Adrenal gland (tissue), 5 donors: ENCODE results near the gene ANKS1A.

ENCODE experiments used
- POLR2A ChIP-seq, 2 donors: fragments of 450-650 bp; IDR thresholded peaks; one replicate each; pipeline ENCODE4 v1.6.1; 2017; ENCODE audit warnings: antibody characterized with exemption in 2 of 2, mild to moderate bottlenecking in 2 of 2, moderate library complexity in 1 of 2
- TF ChIP-seq, protein P1 (sequence below), 6 experiments: fragments of 450-650 bp in 4 of 6; fragments of 200-600 bp in 2 of 6; sonication (generic) in 1 of 6; IDR thresholded peaks; 1 replicate in 5 of 6; 2 replicates in 1 of 6; pipeline versions ENCODE4 v1.5.1 to v1.8.0; 2016 to 2021; ENCODE audit warnings: antibody characterized with exemption in 6 of 6, mild to moderate bottlenecking in 2 of 6, moderate library complexity in 1 of 6
- donor health status: DM: no; HTN: no; CAD: no.

DNA sequence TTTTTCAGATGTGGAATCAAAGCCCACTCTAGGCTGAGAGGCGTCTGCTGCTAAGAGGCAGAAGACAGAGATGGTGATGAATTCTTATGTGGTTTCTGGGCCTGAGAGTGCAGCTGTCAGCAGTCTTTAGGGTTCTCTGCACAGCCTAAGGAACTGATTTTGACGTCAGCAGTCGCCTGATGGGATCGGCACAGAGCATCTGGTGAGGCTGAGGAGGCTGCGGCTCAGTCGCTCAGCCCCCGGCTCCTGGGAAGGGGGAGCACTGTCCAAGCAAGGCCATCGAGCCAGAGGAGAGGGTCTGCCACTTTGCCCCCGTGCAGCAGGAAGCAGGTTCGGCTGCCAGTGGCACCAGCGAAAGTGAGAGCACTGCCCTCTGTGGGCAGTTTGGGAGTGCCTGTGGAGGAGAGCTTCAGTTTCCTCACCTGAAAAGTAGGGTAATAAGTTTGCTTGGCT is 159.6 kb downstream of the ANKS1A start:
- peak in 1 of 2 donors; percentile 12 for TF ChIP-seq POLR2A (IDR thresholded peaks at IDR 0.05)
- TF ChIP-seq, protein P1, sequence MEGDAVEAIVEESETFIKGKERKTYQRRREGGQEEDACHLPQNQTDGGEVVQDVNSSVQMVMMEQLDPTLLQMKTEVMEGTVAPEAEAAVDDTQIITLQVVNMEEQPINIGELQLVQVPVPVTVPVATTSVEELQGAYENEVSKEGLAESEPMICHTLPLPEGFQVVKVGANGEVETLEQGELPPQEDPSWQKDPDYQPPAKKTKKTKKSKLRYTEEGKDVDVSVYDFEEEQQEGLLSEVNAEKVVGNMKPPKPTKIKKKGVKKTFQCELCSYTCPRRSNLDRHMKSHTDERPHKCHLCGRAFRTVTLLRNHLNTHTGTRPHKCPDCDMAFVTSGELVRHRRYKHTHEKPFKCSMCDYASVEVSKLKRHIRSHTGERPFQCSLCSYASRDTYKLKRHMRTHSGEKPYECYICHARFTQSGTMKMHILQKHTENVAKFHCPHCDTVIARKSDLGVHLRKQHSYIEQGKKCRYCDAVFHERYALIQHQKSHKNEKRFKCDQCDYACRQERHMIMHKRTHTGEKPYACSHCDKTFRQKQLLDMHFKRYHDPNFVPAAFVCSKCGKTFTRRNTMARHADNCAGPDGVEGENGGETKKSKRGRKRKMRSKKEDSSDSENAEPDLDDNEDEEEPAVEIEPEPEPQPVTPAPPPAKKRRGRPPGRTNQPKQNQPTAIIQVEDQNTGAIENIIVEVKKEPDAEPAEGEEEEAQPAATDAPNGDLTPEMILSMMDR (IDR thresholded peaks at IDR 0.05), result peak in 3 of 6 experiments; percentile 9 to 26 (median 9)
